Measurements from ENCODE around the gene NPHP4.

- TF ChIP-seq ZFP30 (CRISPR knock-in tag; IDR thresholded peaks at IDR 0.05) (no peak), ZFP3 (CRISPR knock-in tag; IDR thresholded peaks at IDR 0.05) (no peak), CREB5 (CRISPR knock-in tag; IDR thresholded peaks at IDR 0.05; ENCODE audit: low read depth) (no peak), POU6F1 (CRISPR knock-in tag; IDR thresholded peaks at IDR 0.05; ENCODE audit: borderline replicate concordance, low read depth) (no peak), ARNTL (CRISPR knock-in tag; IDR thresholded peaks at IDR 0.05; ENCODE audit: borderline replicate concordance, low read depth) (no peak)
Measured at GRCh38 chr1:5933050-5933449, 59.2 kb downstream of the NPHP4 start.
